K562 (cell line): Measurements from ENCODE around the gene CIB1. TPM values are rescaled to one million over a fixed set of nuclear protein-coding genes. Genes with fewer than 3 reads are reported as not detected.
A peak's percentile ranks its signal among the peaks of the same experiment; 100 is the strongest.

Experiments
- ARNT ChIP-seq, 2 experiments: fragments of 450-650 bp; IDR thresholded peaks; 2 replicates each; pipeline ENCODE4 v1.6.1; 2016; ENCODE audit warnings: mild to moderate bottlenecking in 1 of 2
- BCOR ChIP-seq: fragments of 450-650 bp; IDR thresholded peaks from 2 replicates; pipeline ENCODE4 v1.6.1; 2016
- CCNT2 ChIP-seq: IDR thresholded peaks from 2 replicates; pipeline ENCODE4 v1.6.1; 2011; ENCODE audit warnings: borderline replicate concordance, low read depth, mild to moderate bottlenecking, moderate library complexity, mixed read lengths, low read length; ENCODE audit not compliant: insufficient read length; ENCODE audit errors: extremely low read depth
- EP400 ChIP-seq: fragments of 450-650 bp; IDR thresholded peaks from 2 replicates; pipeline ENCODE4 v1.6.1; 2017; ENCODE audit warnings: antibody characterized with exemption, mild to moderate bottlenecking, moderate library complexity
- ESRRB ChIP-seq: fragments of 250-450 bp; sonication (Bioruptor Pico); IDR thresholded peaks from 2 replicates; pipeline ENCODE4 v1.5.0; 2020; ENCODE audit warnings: mild to moderate bottlenecking, moderate library complexity, borderline replicate concordance
- KDM2B ChIP-seq: fragments of 250-450 bp; sonication (Bioruptor Pico); IDR thresholded peaks from 2 replicates; pipeline ENCODE4 v1.8.0; 2021; ENCODE audit warnings: mild to moderate bottlenecking, moderate library complexity
- MAZ ChIP-seq, 2 experiments: fragments of 450-650 bp in 1 of 2; sonication (generic) in 1 of 2; formaldehyde crosslinking; IDR thresholded peaks in 1 of 2; conservative IDR thresholded peaks in 1 of 2; 2 replicates each; pipeline versions ENCODE4 v1.4.0 to v1.5.0; 2020; ENCODE audit warnings: mild to moderate bottlenecking in 1 of 2, missing genetic modification reagents in 1 of 2
- MLX ChIP-seq, 2 experiments: fragments of 450-650 bp in 1 of 2; sonication (generic) in 1 of 2; formaldehyde crosslinking; conservative IDR thresholded peaks; 2 replicates each; pipeline versions ENCODE4 v1.4.0 to v1.8.1; 2020 to 2022; ENCODE audit warnings: mild to moderate bottlenecking in 1 of 2, missing genetic modification reagents in 1 of 2
- PTBP1 ChIP-seq: fragments of 200-400 bp; formaldehyde crosslinking; IDR thresholded peaks from 2 replicates; pipeline ENCODE4 v1.6.1; 2017; ENCODE audit warnings: low read depth, low read length
- REST ChIP-seq, 2 experiments: fragments of 450-650 bp; formaldehyde crosslinking in 1 of 2; IDR thresholded peaks; 2 replicates each; pipeline versions ENCODE4 v1.4.0 to v1.6.1; 2014 to 2020; ENCODE audit warnings: mild to moderate bottlenecking in 2 of 2, borderline replicate concordance in 1 of 2, low read depth in 1 of 2
- TARDBP ChIP-seq: fragments of 450-650 bp; IDR thresholded peaks from 2 replicates; pipeline ENCODE4 v1.6.1; 2016
- TBL1XR1 ChIP-seq, 2 experiments: IDR thresholded peaks; 2 replicates each; pipeline ENCODE4 v1.6.1; 2012; ENCODE audit warnings: improper control_type of control experiment in 2 of 2, low read length in 2 of 2, mild to moderate bottlenecking in 1 of 2
- ZBED1 ChIP-seq: IDR thresholded peaks from 2 replicates; pipeline ENCODE4 v1.6.1; 2014
- ZBTB9 ChIP-seq: fragments of 450-650 bp; formaldehyde crosslinking; IDR thresholded peaks from 2 replicates; pipeline ENCODE4 v1.4.0; 2020; ENCODE audit warnings: mild to moderate bottlenecking, moderate library complexity
- ZNF324 ChIP-seq: fragments of 250-450 bp; sonication (Bioruptor Pico); IDR thresholded peaks from 2 replicates; pipeline ENCODE4 v1.4.0; 2020; ENCODE audit warnings: mild to moderate bottlenecking
- polyA plus RNA-seq, 8 experiments: library from polyadenylated mRNA; depleted of rRNA in 4 of 8; stranded (reverse) in 5 of 8; unstranded in 3 of 8; fragments of >200 nt; fragmentation: Nextera tagmentation in 2 of 8; fragmentation: Illumina TruSeq in 1 of 8; extraction: Ambion mirVana in 2 of 8; extraction: Trizol in 1 of 8; gene quantifications; 2 replicates each; pipeline versions ENCODE4 v1.2.1 to v1.2.3, GENCODE V29; 2011 to 2014; ENCODE audit warnings: inconsistent platforms in 1 of 8, missing spikeins in 1 of 8
- total RNA-seq, 7 experiments: library from RNA; depleted of rRNA in 6 of 7; stranded (reverse); fragments of >200 nt in 6 of 7; fragmentation: Illumina TruSeq in 2 of 7; extraction: Trizol in 2 of 7; gene quantifications; 2 replicates each; pipeline versions ENCODE4 v1.2.1 to v1.2.3, GENCODE V29; 2011 to 2021; ENCODE audit warnings: low replicate concordance in 1 of 7
- TF ChIP-seq, protein P1 (sequence below), 2 experiments: fragments of 450-650 bp; conservative IDR thresholded peaks; 2 replicates each; pipeline ENCODE4 v1.6.1; 2017; ENCODE audit warnings: mild to moderate bottlenecking in 2 of 2, moderate library complexity in 2 of 2

The CIB1 gene
- total and polyA plus RNA-seq, 9 of the 15 experiments (the other 6 are each of a cell fraction or from before 2014, with no cell fraction given): 14.9 to 136 (median 64.5) TPM

- TF ChIP-seq, protein P1, sequence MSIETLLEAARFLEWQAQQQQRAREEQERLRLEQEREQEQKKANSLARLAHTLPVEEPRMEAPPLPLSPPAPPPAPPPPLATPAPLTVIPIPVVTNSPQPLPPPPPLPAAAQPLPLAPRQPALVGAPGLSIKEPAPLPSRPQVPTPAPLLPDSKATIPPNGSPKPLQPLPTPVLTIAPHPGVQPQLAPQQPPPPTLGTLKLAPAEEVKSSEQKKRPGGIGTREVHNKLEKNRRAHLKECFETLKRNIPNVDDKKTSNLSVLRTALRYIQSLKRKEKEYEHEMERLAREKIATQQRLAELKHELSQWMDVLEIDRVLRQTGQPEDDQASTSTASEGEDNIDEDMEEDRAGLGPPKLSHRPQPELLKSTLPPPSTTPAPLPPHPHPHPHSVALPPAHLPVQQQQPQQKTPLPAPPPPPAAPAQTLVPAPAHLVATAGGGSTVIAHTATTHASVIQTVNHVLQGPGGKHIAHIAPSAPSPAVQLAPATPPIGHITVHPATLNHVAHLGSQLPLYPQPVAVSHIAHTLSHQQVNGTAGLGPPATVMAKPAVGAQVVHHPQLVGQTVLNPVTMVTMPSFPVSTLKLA (conservative IDR thresholded peaks at IDR 0.05): peak in 1 of 2 experiments; percentile 63; a peak in 2 of 4 replicates
- no peak for TF ChIP-seq TBL1XR1 (IDR thresholded peaks at IDR 0.05; ENCODE audit: low read length in 2 of 2)
- TF ChIP-seq ZBED1: no peak
- TF ChIP-seq REST (IDR thresholded peaks at IDR 0.05; ENCODE audit: borderline replicate concordance): no peak
- TF ChIP-seq REST (CRISPR knock-in tag; IDR thresholded peaks at IDR 0.05; ENCODE audit: low read depth): 0 out of 2 replicates have a peak, but pooled peaks have one; percentile 18
- no peak for TF ChIP-seq ZNF324 (CRISPR knock-in tag)
- peak; percentile 85 for TF ChIP-seq ZBTB9 (CRISPR knock-in tag)
- TF ChIP-seq EP400: peak; percentile 25; the same call in 1 of the 2 replicates
- TF ChIP-seq PTBP1: no peak
- no peak; the same call in 1 of the 2 replicates for TF ChIP-seq BCOR
- TF ChIP-seq CCNT2: peak; percentile 33
- no peak for TF ChIP-seq MLX (CRISPR knock-in tag; conservative IDR thresholded peaks at IDR 0.05)
- TF ChIP-seq KDM2B: no peak
- no peak for TF ChIP-seq ARNT (IDR thresholded peaks at IDR 0.05)
- no peak for TF ChIP-seq ESRRB (CRISPR knock-in tag)
- TF ChIP-seq TARDBP: no peak
- no peak; a peak in 1 of 4 replicates for TF ChIP-seq MAZ (CRISPR knock-in tag; conservative IDR thresholded peaks at IDR 0.05 in 1 of 2, IDR thresholded peaks at IDR 0.05 in 1 of 2)
Measured at GRCh38 chr15:90249203-90249863, 15.6 kb upstream of the CIB1 start, which contains the start of gene TTLL13 (continued).
